GM20431 (cell line): Measurements from ENCODE around the gene CEND1.

Experiments
- in situ Hi-C: fragments of 300-500 bp; cut with MseI, MboI; formaldehyde crosslinking; loops from one replicate; pipeline ENCODE4 v1.15.0; 2020; ENCODE audit warnings: low sequenced_read_pairs; ENCODE audit not compliant: unreplicated experiment

CEND1 gene

DNA sequence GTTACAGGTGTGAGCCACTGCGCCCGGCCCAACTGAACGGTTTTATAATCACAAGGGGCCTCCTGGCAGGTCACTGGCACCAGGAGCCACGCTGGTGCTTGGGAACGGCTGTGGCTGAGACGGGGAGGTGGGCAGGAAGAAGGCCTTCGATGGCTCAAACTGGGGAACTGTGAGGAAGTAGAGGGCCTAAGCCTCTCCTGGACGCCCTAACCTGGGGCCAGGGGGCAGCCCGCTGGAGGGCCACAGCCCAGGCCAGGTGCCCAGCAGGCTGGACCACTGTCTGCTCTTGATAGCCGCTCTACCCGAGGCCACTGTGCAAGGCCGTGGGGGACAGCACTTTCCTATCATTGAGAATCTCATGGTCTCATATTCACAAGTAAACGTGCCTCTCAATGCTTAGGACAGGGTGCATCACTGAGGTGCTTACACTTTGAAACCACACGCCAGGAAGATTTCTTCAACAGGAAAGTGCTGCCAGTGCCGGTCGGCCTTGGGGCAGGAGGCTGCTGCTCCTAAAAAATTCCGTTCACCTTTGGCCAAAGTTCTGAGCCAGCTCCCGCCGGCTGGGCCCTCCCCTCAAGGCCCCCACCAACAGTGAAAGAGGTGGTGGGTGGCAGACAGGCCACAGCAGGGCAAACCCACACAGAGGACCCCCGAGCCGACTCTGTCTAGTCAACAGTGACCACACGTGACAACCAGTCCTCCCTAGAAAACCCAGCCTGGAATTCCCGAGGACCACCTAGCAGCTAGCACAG is 19.8 kb downstream of the CEND1 start:
- in situ Hi-C loops, result no loop called here

DNA sequence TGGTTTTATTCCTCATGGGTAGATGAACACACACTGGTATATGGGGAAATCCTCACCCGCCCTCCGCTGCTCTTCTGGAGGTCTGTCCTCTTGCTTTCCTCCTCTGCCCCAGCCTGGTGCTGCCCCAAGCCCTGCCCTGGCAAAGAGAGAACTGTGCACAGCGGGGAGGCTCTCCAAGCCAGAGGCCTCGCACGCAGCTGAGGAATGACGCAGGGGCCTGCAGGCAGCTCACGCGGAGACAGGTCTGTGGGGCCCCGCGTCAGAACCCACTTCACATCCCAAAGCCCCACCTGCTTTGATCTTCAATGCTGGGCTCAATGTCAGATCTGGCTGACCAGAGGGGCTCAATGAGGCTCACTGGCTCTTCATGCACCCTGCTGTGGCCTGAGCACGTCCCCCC is 22.7 kb downstream of the CEND1 start:
- in situ Hi-C loops, result no loop called here

DNA sequence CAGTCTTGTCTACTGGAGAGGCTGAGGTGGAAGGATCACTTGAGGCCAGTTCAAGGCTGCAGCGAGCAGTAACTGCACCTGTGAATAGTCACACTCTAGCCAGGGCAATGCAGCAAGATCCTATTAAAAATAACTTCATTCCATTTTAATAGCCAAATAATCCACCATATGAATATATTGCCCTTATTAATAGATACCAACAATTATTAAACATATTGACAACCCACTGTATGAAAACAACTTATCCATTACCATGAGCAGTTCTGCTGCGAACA is 23.0 kb downstream of the CEND1 start:
- in situ Hi-C loops, result no loop called here

DNA sequence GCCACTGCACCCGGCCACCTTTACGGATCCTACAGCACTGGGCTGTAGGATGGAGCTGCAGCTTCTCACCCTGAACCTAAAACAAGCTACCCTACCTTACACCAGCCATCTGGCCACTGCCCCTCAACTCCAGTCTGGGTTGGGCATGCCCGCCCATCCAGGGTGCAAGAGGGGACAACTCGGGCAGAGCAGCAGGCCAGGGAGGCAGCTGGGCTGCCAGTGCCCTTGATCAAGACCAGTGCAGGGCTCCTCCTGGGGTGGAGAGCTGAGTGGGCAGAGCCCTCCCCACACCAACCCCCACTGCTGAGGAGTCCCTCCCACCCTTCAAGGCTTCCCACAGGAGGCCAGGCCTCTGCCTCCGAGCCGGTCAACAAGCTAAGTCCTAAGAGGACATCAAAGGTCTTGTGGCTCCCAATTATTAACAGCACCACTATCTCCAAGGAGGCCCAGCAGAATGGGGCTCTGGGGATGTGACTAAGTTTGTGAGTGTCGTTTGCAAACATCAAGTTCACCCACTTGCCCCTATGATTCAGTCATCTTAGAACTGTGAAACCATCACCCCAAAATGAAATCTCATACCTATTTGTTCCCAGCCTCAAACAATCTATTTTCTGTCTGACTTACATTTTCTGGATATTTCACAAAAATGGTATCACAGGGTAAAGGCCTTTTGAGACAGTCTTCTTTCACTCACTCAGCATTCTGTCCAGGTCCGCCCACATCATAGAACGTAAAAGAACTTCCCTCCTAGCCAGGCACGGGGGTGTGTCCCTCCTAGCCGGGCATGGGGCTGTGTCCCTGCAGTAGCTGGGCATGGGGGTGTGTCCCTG is 23.6 kb downstream of the CEND1 start:
- in situ Hi-C loops, result no loop called here

DNA sequence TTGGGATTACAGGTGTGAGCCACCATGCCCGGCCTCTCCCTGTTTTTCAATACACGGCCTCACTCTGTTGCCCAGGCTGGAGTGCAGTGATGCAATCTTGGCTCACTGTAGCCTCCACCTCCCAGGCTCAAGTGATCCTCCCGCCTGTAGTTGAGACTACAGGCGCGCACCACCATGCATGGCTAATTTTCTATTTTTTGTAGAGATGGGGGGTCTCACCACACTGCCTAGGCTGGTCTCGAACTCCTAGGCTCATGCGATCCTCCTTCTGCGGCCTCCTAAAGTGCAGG is 24.1 kb downstream of the CEND1 start:
- in situ Hi-C loops, result no loop called here

DNA sequence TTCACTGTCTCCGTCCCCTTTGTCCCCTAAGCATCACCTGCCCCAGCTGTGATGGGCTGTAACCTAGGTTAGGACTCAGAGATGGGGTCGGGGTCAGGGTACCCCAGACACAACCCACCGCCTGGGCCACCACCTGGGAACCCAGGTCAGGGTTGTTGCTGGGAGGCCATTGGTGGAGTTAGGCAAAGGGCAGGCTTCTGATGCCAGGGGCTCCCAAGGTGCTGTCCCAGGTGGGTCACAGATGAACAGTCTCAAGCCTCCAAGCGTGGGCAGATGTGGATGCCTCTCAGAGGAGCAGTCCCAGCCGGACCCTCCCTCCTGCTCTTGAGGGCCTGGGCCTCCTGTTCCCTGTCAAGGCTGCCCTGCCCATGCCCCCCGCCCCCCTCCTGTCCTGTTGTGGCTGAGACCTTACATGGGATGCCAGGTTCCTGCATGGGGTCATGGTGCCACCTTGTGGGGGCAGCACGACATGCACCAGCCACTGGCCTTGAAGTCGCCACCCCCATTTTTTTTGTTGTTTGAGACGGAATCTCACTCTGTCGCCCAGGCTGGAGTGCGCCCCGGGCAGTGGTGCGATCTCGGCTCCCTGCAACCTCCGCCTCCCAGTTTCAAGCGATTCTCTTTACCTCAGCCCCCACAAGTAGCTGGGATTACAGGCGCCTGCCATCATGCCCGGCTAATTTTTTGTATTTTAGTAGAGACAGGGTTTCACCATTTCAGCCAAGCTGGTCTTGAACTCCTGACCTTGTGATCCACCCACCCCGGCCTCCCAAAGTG is 24.7 kb downstream of the CEND1 start:
- in situ Hi-C loops, result no loop called here

DNA sequence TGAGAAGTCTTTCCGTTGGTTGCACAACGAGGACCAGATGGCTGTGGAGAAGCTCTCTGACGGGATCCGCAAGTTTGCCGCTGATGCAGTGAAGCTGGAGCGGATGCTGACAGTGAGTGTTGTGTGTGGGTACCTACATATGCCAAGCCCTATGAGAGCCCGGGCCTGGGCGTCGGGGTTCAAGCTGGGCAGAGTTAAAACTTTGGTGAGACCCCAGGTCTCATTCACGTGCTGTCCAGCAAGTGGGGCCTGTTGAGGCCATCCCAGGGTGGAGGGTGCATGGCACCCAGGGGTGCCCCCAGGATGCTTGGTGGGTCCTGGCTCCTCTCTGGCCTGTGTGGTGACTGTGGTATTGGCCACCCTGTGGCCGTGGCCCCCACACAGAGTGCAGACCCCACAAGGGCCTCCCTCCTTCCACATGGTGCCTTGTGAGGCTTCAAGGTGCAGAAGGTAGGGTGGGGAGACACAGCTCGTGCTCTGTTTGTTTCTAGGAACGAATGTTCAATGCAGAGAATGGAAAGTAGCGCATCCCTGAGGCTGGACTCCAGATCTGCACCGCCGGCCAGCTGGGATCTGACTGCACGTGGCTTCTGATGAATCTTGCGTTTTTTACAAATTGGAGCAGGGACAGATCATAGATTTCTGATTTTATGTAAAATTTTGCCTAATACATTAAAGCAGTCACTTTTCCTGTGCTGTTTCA is 25.4 kb downstream of the CEND1 start:
- in situ Hi-C loops, result no loop called here

DNA sequence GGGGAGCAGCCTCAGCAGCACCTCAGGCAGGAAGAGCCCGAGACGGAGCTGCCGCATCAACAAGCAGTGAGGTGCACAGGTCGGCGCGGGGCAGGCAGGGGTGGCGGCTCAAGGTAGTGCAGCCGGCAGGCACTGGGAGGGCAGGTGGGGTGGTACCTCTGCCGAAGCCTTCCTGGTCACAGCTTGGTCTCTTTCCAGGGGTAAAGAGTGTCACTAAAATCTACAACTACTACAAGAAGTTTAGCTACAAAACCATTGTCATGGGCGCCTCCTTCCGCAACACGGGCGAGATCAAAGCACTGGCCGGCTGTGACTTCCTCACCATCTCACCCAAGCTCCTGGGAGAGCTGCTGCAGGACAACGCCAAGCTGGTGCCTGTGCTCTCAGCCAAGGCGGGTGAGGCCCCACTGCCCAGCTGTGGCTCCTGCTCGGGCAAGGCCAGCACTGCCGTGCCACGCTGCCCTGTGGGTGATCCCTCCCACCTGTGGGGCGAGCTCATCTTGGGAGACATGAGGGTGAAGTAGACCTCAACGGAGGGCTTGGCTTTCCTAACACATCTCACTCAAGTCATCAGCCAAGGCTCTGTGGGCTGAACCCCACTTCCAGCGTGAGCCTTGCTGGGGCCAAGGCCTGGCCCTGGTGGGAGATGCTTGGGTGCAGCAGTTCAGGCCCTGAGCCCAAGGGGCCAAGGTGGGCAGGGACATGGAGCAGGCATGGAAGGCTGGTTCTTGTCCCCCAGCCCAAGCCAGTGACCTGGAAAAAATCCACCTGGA is 26.2 kb downstream of the CEND1 start:
- in situ Hi-C loops, result no loop called here

DNA sequence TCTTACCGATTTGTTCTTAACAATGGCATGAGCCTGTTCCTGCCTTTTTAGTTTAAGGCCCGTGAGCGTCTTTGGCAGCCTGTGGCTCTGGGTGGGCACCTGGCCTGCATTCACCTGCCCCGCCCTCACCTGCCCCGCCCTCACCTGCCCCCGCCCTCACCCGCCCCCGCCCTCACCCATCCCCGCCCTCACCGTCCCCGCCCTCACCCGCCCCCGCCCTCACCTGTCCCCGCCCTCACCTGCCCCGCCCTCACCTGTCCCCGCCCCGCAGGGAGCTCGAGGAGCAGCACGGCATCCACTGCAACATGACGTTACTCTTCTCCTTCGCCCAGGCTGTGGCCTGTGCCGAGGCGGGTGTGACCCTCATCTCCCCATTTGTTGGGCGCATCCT is 26.8 kb downstream of the CEND1 start:
- in situ Hi-C loops, result no loop called here

DNA sequence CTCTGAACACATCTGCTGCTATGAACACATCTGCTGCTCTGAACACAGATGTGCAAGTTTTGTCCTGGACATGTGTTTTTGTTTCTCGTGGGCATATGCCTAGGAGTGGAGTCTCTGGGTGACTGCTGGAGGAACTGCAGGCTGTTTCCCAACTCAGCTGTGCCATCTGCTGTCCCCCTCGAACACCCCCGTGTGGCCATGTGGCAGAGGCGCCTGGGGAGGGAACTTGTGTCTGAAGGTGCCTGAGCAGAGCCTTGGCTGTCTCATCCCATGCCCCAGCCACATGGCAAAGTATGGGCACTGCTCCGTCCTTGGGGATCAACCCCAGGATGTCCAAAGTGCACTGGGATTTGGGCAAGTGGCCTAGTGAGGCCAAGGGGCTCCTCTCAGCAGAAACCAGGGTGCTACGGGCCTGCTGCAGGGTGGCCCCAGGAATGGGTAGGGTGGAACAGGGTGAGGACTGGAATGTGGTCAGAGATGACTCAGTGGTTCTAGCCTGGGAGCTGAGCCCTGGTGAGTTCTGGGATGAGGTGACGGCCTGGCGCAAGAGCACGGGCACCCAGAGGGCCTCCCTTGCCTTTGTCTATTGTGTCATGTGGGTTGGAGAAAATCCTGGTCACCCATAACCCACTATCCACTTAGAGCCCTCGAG is 27.3 kb downstream of the CEND1 start:
- in situ Hi-C loops, result no loop called here

DNA sequence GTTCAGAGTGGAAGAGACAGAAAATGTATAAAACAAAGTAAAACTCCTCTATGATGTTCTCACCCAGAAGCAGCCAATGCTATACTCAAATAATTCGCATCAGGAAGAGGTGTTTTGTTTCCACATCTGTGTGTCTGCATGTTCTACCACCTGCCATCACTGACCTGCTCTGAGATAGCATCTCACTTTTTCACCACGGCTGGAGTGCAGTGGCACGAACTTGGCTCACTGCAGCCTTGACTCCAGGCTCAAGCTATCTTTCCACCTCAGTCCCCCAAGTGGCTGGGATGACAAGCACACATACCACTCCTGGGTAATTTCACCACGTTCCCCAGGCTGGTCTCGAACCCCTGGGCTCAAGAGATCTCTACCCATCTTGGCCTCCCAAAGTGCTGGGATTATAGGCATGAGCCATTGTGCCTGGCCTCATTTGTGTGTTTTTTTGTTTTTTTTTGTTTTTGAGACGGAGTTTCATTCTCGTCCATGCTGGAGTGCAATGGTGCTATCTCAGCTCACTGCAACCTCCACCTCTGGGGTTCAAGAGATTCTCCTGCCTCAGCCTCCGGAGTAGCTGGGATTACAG is 28.3 kb downstream of the CEND1 start:
- in situ Hi-C loops, result no loop called here

DNA sequence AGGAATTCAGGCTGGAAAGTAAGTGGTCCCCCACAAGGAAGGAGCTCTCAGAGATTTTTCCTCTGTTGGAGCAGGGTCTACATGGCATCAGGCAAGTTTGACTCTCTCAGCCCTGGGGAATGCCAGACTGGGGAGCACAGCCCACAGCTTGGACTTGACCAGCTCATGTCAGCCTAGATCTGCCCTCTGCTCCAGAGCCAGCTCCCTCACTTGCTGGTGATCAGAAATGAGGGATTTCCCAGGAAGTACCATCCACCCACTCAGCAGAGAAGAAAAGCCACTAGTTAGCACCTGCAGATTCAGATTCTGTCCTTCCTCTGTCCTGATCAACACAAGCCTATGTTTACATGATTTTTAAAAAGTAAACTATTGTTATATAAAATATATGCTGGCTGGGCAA is 29.7 kb downstream of the CEND1 start:
- in situ Hi-C loops, result no loop called here

DNA sequence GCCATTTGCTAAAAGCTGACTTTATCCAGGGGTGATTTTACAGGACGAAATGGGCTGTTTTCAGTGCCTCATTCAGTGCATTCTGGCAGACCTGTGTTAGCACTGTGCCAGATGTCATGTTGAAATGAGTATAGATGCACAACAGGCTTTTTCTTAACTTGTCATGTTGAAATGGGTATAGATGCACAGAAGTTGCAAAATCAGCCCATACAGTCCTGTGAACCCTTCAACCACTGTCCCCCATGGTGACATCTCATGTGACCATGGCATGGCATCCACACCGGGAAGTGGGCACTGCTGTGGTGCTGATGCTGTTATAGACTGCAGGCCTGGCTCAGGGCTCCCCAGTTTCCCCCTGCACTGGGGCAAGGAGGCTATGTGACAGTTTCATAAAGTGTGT is 40.2 kb downstream of the CEND1 start:
- in situ Hi-C loops, result no loop called here

DNA sequence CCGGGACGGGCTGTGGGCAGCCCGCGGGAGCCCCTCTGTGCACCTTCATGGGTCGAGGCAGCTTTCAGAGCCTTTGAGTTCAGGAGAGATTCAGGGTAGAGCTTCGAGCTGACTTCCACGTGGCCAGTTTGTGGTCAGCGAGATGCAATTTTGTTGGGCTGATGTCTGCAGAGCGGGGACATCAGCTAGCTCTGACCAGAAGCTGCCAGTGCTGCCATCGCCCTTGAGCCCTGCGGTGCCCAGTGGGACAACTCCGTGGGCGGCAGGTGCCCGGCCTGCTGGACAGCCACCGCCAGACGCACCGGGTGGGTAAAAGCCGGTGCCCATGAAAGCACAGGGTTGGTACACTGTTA is 41.9 kb downstream of the CEND1 start:
- in situ Hi-C loops, result no loop called here

DNA sequence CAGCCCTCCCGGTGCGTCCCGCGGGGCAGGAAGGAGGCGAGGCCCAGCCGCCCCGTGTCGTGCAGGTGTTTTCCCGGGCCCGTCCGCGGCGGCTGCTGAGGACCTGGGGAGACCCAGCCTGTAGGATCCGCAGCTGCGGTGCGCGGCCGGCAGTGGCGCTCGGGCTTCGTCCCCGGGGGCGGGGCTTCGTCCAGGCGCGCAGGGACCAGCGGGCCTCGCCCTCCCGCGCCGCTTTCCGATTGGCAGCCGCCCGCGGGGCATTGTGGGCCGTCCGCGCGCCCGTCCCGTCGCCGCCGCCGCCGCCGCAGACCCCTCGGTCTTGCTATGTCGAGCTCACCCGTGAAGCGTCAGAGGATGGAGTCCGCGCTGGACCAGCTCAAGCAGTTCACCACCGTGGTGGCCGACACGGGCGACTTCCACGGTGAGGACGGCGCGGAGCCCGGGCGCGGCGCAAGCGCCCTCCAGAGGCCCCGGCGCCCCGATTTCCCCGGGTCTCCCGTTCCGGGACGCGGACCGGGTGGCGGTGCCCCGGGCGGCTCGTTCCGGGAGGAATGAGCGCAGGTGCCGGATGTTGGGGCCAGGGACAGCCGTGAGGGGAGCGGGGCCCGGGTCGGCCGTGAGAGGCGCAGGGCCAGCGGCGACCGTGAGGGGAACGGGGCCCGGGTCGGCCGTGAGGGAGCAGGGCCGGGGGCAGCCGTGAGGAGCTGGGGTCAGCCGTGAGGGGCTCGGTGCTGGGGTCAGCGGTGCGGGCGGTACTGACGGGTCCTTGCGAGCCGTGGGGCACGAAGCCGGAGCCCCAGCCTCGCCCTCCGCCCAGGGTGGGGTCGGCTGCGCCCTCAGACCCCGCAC is 42.5 kb downstream of the CEND1 start, which contains the start of gene TALDO1:
Gene TALDO1 (plus strand): TSS at position 307 of the 849 bp plus-strand sequence. CDS start 18 bp downstream, at position 325.
- in situ Hi-C loops, result no loop called here

DNA sequence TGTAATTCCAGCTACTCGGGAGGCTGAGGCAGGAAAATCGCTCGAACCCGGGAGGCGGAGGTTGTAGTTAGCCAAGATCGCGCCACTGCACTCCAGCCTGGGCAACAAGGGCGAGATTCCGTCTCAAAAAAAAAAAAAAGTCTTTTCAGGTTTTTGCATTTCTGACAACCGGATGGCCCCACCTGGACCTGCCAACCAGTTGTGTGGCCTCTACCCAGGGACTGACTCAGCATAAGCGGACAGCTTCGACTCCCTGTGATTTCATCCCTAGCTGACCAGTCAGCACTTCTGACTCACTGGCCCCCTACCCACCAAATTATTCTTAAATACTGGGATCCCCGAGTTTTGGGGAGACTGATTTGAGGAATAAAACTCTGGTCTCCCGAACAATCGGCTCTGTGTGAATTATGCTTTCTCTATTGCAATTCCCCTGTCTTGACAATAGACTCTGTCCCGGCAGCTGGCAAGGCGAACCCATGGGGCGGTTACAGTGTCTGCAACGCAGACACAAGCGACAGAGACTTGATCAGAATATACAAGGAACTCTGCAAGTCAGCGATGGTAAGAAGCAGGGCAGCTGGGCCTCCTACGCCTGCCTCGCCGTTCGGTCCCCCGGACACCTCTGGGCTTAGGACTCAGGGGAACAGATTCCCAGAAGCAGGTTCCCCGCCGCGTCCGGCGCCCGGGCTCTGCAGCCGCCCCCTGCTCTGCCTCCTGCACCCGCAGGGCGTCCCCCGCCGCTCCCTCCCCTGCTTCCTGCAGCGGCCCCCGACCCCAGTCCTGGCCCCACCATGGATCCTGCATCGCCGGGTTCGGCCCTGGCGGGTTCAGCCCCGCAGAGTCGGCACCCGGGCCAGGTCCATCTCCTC is 43.4 kb downstream of the CEND1 start:
- in situ Hi-C loops, result no loop called here

DNA sequence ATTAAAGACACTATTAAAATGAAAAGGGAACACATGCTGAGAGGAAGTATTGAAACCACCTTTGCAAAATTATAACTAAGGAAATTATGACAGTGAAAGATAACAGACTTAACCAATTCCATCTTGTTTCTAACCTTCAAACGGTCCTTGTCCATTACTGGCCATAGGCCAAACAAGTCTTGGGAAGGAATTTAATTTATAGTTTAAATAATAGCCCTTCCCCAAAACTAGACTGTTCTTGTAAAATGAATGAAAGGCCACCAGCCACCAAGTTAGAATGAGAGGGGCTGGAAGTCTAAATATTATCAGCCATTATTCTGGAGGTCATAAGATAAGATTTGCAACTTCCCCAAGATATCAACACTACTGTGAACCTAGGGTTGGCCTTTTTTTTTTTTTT is 44.5 kb downstream of the CEND1 start:
- in situ Hi-C loops, result no loop called here
